Activated CD4-positive, alpha-beta T cell treated with anti-CD3 and anti-CD28 coated beads, Interleukin-2, amount 50 U/mL, for 1 hour (primary cell): Measurements from ENCODE around the gene NAA80.

Source experiments
- DNase-seq: peaks from one replicate; pipeline ENCODE4 v3.0.0-alpha.2; 2020

NAA80 gene

GRCh38 chr3:50254577-50255250 lies 44.5 kb downstream of the NAA80 start:
- DNase-seq = no peak

- no peak for DNase-seq
Observed at GRCh38 chr3:50251220-50251619, 48.0 kb downstream of the NAA80 start.

- DNase-seq = no peak
Observed at GRCh38 chr3:50250514-50250913, 48.7 kb downstream of the NAA80 start.

- DNase-seq = no peak
Observed at GRCh38 chr3:50249457-50249856, 49.7 kb downstream of the NAA80 start.

DNA sequence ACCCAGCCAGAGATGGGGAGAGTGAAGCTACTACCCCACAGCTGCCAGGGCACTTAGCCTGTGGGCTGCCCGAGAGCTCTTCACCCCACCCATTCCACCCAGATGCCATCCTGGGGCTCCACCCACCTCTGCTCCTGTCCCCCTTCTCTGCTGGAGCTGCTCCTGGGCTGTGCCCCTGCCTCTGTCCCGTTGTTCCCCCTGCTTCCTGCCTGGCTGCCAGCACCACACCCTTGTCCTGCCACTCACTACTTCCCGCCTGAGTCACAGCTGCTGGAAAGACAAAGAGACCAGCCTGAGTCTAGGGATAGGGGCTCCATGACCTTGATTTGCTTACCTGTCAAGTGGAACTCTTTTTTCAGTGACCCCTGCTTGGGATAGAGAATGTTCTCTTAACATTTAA lies 50.8 kb downstream of the NAA80 start:
- no peak for DNase-seq

- peak; percentile 74 for DNase-seq
Observed at GRCh38 chr3:50246517-50246954, 52.7 kb downstream of the NAA80 start.
